ENCODE measurements around the gene MIB2. TPM values are rescaled to one million over a fixed set of nuclear protein-coding genes. Genes with fewer than 3 reads are reported as not detected.
"Not testable (repeated sequence)": the region's sequence is repeated elsewhere in the genome, so short reads cannot be mapped to it uniquely, and the experiment has no call there.

Gene MIB2
- total and polyA plus RNA-seq, 9 donors = 43.2 to 111 (median 72.4) TPM

GRCh38 chr1:1670866-1671265 lies 55.6 kb downstream of the MIB2 start:
- peaks cover 49% of the 10 kb centered on the region for H3K36me3 ChIP-seq (ENCODE audit: control insufficient read depth, insufficient read depth, low read length)
- H3K27me3 ChIP-seq (ENCODE audit: control insufficient read depth, insufficient read depth, low read length) = no peaks in the 10 kb centered on the region
- DNase-seq = no peak
- H3K4me3 ChIP-seq (ENCODE audit: low read length) = no peak overlapping the region
- H3K9me3 ChIP-seq (replicated peaks; ENCODE audit: control insufficient read depth, low read depth, low read length) = no peaks in the 10 kb centered on the region
- no peaks in the 10 kb centered on the region for H3K4me1 ChIP-seq (ENCODE audit: control insufficient read depth, insufficient read depth, low read length)
- no peak overlapping the region for H3K27ac ChIP-seq (ENCODE audit: low read length)
- 92% methylated on average over 24 of the region's 24 CpGs for WGBS (ENCODE audit: insufficient coverage)

GRCh38 chr1:1671365-1672119 lies 56.2 kb downstream of the MIB2 start:
- H3K4me3 ChIP-seq (ENCODE audit: low read length) = no peak overlapping the region
- no peaks in the 10 kb centered on the region for H3K9me3 ChIP-seq (replicated peaks; ENCODE audit: control insufficient read depth, low read depth, low read length)
- H3K27ac ChIP-seq (ENCODE audit: low read length) = no peak overlapping the region
- DNase-seq = no peak
- H3K36me3 ChIP-seq (ENCODE audit: control insufficient read depth, insufficient read depth, low read length) = peaks cover 42% of the 10 kb centered on the region
- 76% methylated on average over 6 of the region's 27 CpGs for WGBS (ENCODE audit: insufficient coverage)
- H3K4me1 ChIP-seq (ENCODE audit: control insufficient read depth, insufficient read depth, low read length) = no peaks in the 10 kb centered on the region
- no peaks in the 10 kb centered on the region for H3K27me3 ChIP-seq (ENCODE audit: control insufficient read depth, insufficient read depth, low read length)

GRCh38 chr1:1672181-1672965 lies 57.1 kb downstream of the MIB2 start:
- DNase-seq = no peak
- H3K4me3 ChIP-seq (ENCODE audit: low read length) = no peak overlapping the region
- no peaks in the 10 kb centered on the region for H3K27me3 ChIP-seq (ENCODE audit: control insufficient read depth, insufficient read depth, low read length)
- H3K36me3 ChIP-seq (ENCODE audit: control insufficient read depth, insufficient read depth, low read length) = peaks cover 40% of the 10 kb centered on the region
- 91% methylated on average over 15 of the region's 25 CpGs for WGBS (ENCODE audit: insufficient coverage)
- no peaks in the 10 kb centered on the region for H3K4me1 ChIP-seq (ENCODE audit: control insufficient read depth, insufficient read depth, low read length)
- H3K9me3 ChIP-seq (replicated peaks; ENCODE audit: control insufficient read depth, low read depth, low read length) = no peaks in the 10 kb centered on the region
- no peak overlapping the region for H3K27ac ChIP-seq (ENCODE audit: low read length)

DNA sequence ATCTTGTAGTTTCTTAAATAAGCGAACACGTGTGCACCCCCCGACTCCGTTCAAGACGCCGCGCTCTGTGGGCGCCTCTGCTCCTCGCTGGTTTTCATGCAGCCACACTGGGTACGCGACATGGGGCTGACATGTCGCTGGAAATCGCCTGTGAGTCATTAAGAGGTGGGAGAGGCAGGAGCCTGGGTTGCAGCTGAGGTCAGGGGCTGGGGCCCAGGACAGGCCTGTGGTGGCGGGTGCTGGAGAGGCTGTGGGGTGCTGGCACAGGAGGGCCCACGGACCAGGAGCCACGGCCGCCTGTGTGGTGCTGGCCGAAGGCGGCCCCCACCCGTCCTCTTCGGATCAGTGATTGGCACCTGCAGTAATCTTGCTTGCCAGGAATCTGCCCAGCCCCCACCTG lies 59.5 kb downstream of the MIB2 start:
- H3K27me3 ChIP-seq (ENCODE audit: control insufficient read depth, insufficient read depth, low read length); H3K4me3 ChIP-seq (ENCODE audit: low read length); H3K9me3 ChIP-seq (replicated peaks; ENCODE audit: control insufficient read depth, low read depth, low read length); H3K27ac ChIP-seq (ENCODE audit: low read length); DNase-seq: not testable (repeated sequence)
- Histone ChIP-seq H3K36me3 (ENCODE audit: control insufficient read depth, insufficient read depth, low read length) (peaks cover 27% of the 10 kb centered on the region), H3K4me1 (ENCODE audit: control insufficient read depth, insufficient read depth, low read length) (peaks cover 14% of the 10 kb centered on the region)
- 100% methylated on average over 1 of the region's 21 CpGs for WGBS (ENCODE audit: insufficient coverage)

DNA sequence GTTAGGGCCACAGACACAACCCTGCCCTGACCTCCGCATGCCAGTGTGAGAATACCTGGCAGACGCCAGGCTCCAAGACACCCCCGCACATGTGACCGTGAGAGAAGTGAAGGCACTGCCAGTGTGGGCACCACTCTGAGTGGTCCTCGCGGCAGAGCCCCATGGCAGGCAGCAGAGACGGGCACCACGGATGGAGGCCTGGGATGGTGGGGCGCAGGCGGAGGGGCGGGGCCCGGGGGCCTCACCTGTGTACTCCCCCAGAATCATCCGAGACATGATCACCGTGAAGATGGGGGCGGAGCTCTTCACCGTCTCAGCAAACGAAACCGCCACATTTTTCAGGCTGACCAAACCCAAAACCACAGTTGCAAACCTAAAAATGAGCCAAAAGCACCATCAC lies 59.9 kb downstream of the MIB2 start:
- H3K27ac ChIP-seq (ENCODE audit: low read length); H3K9me3 ChIP-seq (replicated peaks; ENCODE audit: control insufficient read depth, low read depth, low read length); H3K27me3 ChIP-seq (ENCODE audit: control insufficient read depth, insufficient read depth, low read length); DNase-seq; H3K4me3 ChIP-seq (ENCODE audit: low read length): not testable (repeated sequence)
- Histone ChIP-seq H3K4me1 (ENCODE audit: control insufficient read depth, insufficient read depth, low read length) (peaks cover 14% of the 10 kb centered on the region), H3K36me3 (ENCODE audit: control insufficient read depth, insufficient read depth, low read length) (peaks cover 23% of the 10 kb centered on the region)
- WGBS (ENCODE audit: insufficient coverage) = no CpG with 5 or more reads among the region's 18 CpGs

DNA sequence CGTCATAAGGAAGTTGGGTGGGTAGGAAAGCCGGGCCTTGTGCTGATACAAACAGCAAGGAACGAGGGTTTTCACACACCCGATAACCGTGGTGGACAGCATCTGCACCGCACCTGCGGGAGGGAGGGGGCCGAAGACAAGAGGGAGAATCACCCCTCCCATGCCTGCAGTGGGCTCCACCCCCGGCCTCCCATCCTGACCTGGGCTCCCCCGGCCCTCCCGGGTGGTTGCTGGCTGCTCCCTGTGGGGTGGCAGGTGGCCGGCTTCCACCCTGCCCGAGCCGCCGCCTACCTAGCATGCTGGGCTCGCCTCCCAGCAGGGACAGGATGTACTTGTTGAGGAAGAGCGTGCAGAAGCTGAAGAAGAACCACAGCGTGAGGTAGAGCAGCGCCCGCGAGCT lies 60.8 kb downstream of the MIB2 start:
- not testable (repeated sequence) for H3K27me3 ChIP-seq (ENCODE audit: control insufficient read depth, insufficient read depth, low read length); DNase-seq; H3K4me3 ChIP-seq (ENCODE audit: low read length); H3K27ac ChIP-seq (ENCODE audit: low read length); H3K9me3 ChIP-seq (replicated peaks; ENCODE audit: control insufficient read depth, low read depth, low read length)
- WGBS (ENCODE audit: insufficient coverage) = no CpG with 5 or more reads among the region's 21 CpGs
- peaks cover 14% of the 10 kb centered on the region for H3K4me1 ChIP-seq (ENCODE audit: control insufficient read depth, insufficient read depth, low read length)
- peaks cover 17% of the 10 kb centered on the region for H3K36me3 ChIP-seq (ENCODE audit: control insufficient read depth, insufficient read depth, low read length)

- peak; percentile 30 for DNase-seq
- Histone ChIP-seq H3K4me1 (ENCODE audit: control insufficient read depth, insufficient read depth, low read length) (peaks cover 14% of the 10 kb centered on the region), H3K27ac (ENCODE audit: low read length) (peak overlapping the region; percentile 62), H3K9me3 (replicated peaks; ENCODE audit: control insufficient read depth, low read depth, low read length) (no peaks in the 10 kb centered on the region), H3K27me3 (ENCODE audit: control insufficient read depth, insufficient read depth, low read length) (no peaks in the 10 kb centered on the region), H3K36me3 (ENCODE audit: control insufficient read depth, insufficient read depth, low read length) (peaks cover 15% of the 10 kb centered on the region), H3K4me3 (ENCODE audit: low read length) (no peak overlapping the region)
- 57% methylated on average over 36 of the region's 39 CpGs for WGBS (ENCODE audit: insufficient coverage)
Observed at GRCh38 chr1:1677718-1678580, 62.6 kb downstream of the MIB2 start.

- 64% methylated on average over 24 of the region's 24 CpGs for WGBS (ENCODE audit: insufficient coverage)
- Histone ChIP-seq H3K4me3 (ENCODE audit: low read length) (no peak overlapping the region), H3K4me1 (ENCODE audit: control insufficient read depth, insufficient read depth, low read length) (peaks cover 14% of the 10 kb centered on the region), H3K27ac (ENCODE audit: low read length) (peak overlapping the region; percentile 62), H3K27me3 (ENCODE audit: control insufficient read depth, insufficient read depth, low read length) (no peaks in the 10 kb centered on the region), H3K9me3 (replicated peaks; ENCODE audit: control insufficient read depth, low read depth, low read length) (no peaks in the 10 kb centered on the region), H3K36me3 (ENCODE audit: control insufficient read depth, insufficient read depth, low read length) (peaks cover 20% of the 10 kb centered on the region)
- DNase-seq = no peak
Observed at GRCh38 chr1:1678581-1679380, 63.5 kb downstream of the MIB2 start.

All from muscle of leg (tissue), 11 donors.